Right kidney (tissue), 9 donors: ENCODE data around the gene CCNA2.

Source experiments
- DNase-seq: peaks from one replicate; pipeline ENCODE4 v3.0.0-alpha.2; 2016
- long read RNA-seq, 8 donors: transcript quantifications; one replicate each; lab custom pipeline, GENCODE V29; 2026

Gene CCNA2
- long read RNA-seq, donor 1, transcript CCNA2-201 (8 exons, 2,797 nt): major isoform, 8 of 8 reads
- long read RNA-seq, donor 1, partial matches to known transcripts: 0 of 8 reads
- long read RNA-seq, donor 1, other reads (novel, unspliced or antisense): 0 of 8 reads
- long read RNA-seq, donor 2, transcript CCNA2-201 (8 exons, 2,797 nt): major isoform, 11 of 17 reads
- long read RNA-seq, donor 2, partial matches to known transcripts: 6 of 17 reads
- long read RNA-seq, donor 2, other reads (novel, unspliced or antisense): 0 of 17 reads
- long read RNA-seq, donor 3, transcript CCNA2-201 (8 exons, 2,797 nt): major isoform, 8 of 29 reads
- long read RNA-seq, donor 3, partial matches to known transcripts: 15 of 29 reads
- long read RNA-seq, donor 3, other reads (novel, unspliced or antisense): 6 of 29 reads
- long read RNA-seq, donor 4, transcript CCNA2-201 (8 exons, 2,797 nt): major isoform, 6 of 12 reads
- long read RNA-seq, donor 4, partial matches to known transcripts: 6 of 12 reads
- long read RNA-seq, donor 4, other reads (novel, unspliced or antisense): 0 of 12 reads
- long read RNA-seq, donor 5, transcript CCNA2-201 (8 exons, 2,797 nt): major isoform, 15 of 110 reads
- long read RNA-seq, donor 5, partial matches to known transcripts: 63 of 110 reads
- long read RNA-seq, donor 5, other reads (novel, unspliced or antisense): 32 of 110 reads
- long read RNA-seq, donor 6, transcript CCNA2-201 (8 exons, 2,797 nt): major isoform, 10 of 15 reads
- long read RNA-seq, donor 6, partial matches to known transcripts: 5 of 15 reads
- long read RNA-seq, donor 6, other reads (novel, unspliced or antisense): 0 of 15 reads
- long read RNA-seq, donor 7, transcript CCNA2-201 (8 exons, 2,797 nt): major isoform, 12 of 44 reads
- long read RNA-seq, donor 7, partial matches to known transcripts: 32 of 44 reads
- long read RNA-seq, donor 7, other reads (novel, unspliced or antisense): 0 of 44 reads
- long read RNA-seq, donor 8, transcript CCNA2-201 (8 exons, 2,797 nt): major isoform, 9 of 9 reads
- long read RNA-seq, donor 8, partial matches to known transcripts: 0 of 9 reads
- long read RNA-seq, donor 8, other reads (novel, unspliced or antisense): 0 of 9 reads

DNA sequence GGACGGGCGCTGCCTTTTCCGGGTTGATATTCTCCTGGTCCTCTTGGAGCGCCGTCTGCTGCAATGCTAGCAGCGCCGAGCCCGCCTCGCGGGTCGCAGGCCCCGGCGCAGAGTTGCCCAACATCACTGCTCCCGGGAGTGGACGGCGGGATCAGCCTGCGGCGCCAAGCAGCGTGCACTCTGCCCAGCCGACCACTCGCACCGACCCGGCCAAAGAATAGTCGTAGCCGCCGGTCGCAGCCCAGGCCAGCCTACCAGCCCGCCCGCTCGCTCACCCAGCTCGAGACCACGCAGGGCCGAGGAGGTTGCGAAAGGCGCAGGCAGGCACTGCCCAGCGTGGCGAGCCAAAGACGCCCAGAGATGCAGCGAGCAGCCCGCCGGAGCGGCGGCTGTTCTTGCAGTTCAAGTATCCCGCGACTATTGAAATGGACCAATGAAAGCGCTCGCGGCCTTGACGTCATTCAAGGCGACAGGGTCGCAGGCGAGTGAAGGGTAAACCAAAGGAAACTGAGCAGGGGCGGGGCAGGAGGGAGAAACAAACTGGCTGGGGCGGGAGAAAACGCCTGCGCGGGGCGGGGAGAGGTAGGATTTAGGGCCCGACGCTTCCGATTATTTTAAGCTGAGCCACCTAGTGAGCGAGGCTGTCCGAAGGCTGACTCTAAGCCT lies at the start of gene CCNA2:
Gene CCNA2, minus strand, starts transcription at position 379 of the 666 bp plus-strand sequence. Its CDS starts 255 bp downstream, at position 124.
- peak; percentile 80 for DNase-seq

DNA sequence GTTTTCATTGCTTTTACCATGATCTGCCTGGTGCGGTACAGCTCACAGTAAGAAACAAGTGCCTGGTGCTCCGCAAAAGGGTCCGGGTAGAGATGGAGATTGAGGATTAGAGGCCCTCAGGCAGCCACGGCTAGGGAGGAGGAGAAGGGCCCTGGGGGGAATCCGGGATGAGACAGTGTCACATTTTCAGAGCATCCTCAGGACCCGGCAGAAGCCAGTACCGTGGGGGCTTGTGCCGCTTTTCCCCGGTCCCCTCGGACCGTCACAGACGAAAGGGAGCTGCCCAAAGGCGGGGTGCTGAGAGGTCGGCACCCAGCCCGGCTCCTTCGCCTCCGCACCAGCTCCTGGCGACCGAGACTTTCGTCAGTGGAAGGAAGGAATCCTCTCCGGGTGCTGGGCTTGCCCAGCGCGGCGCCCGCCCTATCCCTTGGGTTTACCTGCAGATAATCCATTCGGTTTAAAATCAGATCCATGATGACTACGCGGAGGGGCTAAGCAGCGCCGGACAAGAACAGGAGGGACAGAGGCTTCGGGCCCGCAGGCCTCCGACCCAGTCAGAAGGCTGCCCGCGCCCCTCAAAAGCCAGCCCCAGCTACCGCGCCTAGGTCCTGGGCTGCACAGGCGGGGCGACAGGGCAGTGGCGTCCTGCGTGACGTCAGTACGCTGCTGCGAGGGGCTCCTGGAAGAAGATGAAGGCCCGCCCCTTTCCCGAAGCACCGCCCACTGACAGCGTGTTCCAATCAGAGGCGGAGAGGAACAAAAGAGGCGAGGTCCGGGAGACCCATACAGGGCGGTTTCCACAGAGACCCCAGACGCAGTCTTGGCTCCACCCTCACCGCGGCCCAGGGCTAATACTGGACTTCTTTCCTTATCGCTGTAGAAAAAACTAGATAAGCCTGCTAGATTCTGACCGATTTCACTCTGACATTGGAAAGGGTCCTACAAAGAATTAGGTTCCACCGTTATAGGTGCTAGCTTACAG lies 46.4 kb upstream of the CCNA2 start, which contains the start of gene BBS7:
Gene BBS7, minus strand, starts transcription at position 634 of the 982 bp plus-strand sequence. Its CDS starts 161 bp downstream, at position 473.
- DNase-seq: peak; percentile 96

DNA sequence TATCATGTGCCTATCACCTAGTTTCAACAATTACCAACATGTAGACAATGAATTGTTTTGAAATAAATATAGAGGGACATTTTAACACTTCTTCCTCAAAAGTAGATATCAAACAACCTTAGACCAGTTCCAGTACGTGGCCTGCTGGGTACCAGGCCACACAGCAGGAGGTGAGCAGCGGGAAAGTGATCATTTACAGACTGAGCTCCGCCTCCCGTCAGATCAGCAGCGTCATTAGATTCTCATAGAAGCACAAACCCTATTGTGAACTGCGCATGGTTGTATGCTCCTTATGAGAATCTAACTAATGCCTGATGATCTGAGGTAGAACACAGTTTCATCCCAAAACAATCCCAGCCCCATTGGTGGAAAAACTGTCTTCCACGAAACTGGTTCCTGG lies 40.1 kb upstream of the CCNA2 start:
- no peak for DNase-seq

DNA sequence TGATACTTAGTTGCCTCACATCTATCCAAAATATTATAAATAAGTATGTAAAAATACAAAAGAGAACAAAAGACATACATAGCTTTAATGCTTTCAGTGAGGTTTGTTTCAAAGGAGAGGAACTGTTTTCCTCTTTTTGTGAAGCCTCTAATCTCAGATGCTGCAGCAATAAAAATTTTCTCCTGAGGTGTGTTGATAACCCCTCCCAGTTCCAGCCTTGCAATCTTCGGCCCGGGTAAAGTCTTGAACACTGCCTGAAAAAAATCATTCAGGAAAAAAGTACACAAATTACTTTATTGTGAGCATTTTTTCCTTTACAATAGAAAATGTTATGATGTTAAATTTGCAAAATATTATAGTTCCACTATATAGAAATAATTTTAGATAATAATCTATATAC lies 37.7 kb upstream of the CCNA2 start:
- no peak for DNase-seq

DNA sequence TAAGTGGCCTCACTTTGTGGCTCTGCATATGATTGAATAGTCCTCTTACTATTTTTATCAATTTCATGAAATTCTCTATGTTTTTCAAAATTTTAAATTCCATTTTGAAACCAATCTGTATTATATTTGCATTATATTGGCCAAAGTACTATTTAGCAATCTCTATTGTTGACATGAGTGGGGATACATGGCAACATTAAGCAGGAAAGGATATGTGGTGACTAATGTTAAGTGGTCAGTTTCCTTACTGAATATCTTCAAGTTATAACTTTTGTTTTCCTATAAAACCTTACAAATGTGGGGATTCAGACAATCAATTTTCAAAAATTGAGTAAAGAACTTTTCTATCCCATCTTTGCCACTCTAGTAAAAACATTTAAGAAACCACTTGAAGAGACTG lies 36.4 kb upstream of the CCNA2 start:
- DNase-seq: no peak

DNA sequence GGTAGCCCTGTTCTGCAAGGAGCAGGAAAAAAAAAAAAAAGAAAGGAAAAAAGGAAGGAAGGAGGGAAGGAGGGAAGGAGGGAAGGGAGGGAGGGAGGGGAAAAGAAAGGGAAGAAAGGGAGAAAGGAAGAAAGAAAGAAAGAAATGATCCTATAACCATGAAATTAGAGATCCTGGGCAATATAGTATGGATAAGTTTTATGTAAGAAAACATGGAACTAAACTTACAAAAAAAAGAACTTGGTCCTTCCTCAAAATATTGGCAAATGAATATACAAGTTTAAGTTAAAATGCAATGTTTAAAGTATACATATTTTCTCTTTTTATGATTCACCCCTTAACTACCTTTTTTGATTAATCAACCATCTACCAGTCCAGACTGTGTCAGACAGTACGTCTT lies 27.7 kb upstream of the CCNA2 start:
- DNase-seq: no peak

DNA sequence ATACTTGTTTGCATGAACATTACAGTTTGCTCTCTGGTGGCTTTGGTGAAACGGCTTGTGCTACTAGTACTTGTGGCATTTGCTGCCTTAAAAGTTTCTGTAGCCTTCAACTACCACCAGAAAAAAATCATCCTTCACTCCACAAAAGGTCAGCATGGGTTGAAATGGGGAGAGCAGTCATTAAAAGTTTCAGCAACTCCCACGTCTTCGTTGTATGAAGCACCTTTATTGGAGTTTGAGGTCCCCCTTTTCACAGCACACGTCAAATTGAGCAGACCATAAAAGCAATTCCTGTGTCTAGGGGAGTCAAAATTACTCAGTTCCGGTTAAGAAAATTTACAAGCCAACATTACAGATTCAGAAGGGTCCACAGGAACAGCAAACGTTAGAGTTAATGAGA lies 23.0 kb upstream of the CCNA2 start:
- DNase-seq: no peak

DNA sequence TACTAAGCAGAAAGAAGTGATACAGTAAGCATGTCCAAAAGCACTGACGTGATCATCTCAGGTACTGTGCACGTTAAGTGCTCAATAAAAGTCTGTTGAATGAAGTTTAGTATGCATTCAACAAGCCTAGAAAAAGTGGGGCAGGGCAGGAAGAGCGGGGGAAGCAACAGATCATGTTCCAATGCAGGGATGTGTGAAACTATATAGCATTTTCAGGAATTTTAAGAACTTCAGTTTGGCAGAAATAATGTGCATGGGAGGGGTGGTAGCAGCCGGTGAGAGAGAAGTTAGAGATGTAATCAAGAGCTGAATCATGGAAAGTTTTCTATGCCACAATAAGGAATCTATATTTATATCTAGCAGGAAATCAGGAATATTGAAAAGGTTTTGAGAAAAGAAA lies 19.2 kb upstream of the CCNA2 start:
- no peak for DNase-seq

DNA sequence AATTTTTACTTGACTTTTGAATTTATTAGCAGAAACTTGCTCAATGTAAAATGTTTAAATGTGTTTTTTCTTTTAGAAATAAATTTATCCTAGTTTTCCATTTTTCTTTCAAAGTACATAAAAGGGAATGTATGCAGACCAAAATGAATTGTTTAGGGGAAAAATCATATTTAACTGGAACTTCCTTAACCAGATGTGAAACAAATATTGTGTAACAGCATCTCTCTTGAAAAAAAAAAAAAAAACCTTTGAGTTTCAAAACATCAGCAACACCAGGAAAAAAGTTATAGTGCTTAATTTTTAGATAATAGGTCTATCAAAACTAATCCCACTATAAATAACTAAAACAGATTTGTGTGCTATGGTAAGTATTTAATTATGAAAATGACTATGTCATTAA lies 14.5 kb upstream of the CCNA2 start:
- DNase-seq: no peak

DNA sequence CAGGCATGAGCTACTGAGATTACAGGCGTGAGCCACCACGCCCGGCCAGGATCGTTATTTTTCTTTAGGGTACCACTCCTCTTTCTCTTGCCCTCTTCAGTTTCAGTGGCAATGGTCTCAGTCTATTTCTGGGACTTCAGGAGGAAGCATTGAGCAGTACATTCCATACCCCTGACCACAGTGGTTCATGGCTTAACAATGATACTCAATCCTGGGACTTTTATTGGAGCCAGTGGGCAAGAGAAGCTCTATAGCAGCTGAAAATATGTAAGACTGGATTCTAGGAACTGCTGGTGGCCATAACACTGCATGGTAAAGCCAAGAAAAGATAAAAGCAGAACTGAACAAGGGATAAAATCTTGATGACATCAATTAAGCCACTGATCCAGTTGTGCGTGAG lies 5.8 kb upstream of the CCNA2 start:
- DNase-seq: no peak

DNA sequence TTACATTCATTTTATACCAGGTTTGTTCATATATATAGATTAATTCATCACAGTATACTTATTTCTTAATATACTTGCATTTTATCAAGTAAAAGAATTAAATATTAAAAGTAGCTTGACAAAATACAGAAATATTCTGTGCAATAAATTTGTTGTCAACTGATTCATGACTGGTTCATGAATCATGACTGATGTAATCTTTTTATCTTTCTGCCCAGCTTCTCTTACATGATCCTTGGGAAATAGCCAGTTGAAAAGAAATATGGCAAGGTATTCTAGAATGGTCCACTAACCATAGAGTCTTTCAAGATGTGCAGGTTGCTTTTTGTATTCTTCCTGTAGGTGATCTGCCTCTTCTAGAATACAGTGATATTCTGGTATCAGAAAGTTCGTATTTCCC lies 4.2 kb upstream of the CCNA2 start:
- no peak for DNase-seq

DNA sequence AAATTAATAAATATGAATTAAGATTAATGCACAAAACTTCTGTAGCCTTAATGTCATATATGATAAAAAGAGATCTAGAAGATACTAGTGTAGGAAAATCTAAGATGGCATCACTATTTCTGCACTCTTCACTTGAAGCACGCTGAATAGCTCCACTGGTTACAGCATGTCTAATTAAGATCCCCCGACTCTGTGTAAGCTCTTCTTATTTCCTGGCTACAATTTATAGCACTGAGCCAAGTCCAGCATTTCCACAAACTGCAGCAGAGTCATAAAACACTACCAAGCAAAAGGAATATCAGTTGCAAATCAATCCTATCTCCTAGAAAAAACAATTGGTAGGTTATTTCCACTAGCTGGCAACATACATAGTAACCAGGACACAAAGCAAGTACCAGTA lies 1.3 kb upstream of the CCNA2 start:
- DNase-seq: no peak

DNA sequence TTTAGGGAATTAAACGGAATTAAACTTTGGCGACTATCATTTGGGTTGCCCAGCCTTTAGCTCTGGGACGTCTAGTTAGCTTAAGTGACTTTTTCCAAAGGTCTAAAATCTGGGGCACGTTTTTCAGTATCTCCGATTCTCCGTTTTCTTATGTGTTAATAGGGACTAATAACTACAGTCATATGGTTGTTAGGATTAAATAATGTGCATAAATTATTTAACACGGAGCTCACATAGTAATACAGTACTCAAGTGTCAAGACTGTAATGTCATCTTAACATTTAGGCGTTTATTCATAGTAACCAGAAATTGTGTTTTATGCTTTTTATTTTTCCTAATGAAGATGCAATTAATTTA lies 466 bp upstream of the CCNA2 start:
- DNase-seq: no peak

DNA sequence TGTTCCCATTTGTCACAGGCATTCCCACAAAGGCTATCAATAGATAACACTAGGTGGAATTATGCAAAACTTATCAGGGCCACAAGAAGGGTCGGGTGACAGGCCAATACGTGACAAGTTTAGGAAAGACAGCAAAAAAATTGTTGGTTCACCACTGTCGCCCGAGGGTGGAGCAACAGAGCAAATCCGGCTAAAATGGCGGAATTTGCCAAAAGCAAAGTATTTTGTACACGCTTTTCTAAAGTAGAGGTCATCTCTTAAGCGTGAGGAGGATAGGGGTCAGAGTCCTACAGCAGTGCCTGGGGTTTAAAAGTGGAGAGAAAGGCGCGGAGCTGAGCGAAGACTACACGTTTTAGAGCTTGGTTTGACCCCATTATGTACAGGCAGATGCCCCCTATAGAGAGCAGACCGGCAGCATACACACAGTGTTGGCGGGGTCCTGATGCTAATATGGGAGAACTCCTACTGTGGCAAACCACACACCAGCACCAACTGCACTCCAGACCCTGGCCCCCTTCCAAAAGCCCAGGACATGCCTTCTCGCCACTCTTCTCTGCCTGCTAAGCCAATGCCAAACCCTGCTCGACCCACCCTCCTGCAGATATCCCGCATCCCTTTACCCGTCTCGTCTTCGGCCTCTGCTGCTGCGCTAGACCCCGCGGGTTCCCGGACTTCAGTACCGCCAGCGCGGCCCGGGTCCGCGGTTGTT lies 733 bp downstream of the CCNA2 start:
- no peak for DNase-seq

DNA sequence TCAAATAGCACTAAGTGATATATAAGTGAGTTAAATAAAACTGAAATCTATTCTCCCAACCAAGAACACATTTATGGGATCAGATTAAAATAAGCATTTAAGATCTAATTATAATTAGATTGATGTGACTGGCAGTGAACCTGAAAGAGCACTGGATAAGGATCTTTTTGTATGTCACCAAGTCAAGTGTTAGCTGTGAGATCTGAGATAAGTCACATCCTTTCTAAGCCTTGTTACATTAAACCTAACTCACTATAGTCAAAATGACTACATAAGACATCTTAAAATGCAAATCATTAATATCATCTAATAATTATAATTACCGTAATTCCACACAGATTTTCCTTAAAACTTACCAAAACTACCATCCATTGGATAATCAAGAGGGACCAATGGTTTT lies 1.6 kb downstream of the CCNA2 start:
- DNase-seq: no peak

DNA sequence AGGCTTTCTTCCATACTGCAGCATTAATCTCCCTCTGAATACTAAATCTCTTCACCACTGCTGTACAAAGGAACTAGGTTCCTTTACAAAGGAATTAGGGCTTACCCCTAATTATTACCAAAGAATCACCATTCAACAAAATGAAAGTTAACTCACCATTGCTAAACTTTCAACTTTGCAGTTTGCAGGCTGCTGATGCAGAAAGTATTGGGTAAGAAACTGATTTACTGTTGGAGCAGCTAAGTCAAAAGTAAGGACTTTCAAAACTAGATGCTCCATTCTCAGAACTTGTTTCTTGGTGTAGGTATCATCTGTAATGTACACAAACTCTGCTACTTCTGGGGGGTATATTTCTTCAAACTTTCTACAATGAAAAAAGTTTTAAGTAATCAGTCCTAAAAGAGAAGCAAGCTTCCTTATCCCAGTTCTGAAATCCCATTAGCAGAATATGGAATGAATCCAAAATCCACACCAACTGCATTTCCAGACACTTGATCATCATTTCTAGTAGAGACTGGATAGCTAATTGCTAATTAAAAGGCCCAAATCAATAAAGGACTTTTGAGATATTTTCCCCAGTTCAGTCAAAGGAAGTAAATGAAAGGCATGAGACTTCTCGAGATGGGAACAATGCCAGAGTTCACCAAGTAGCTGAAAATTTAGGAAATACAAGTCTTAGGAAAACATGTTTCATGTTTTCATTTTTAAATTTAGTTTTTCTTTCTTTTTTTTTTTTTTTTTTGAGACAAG lies 4.3 kb downstream of the CCNA2 start:
- DNase-seq: no peak

DNA sequence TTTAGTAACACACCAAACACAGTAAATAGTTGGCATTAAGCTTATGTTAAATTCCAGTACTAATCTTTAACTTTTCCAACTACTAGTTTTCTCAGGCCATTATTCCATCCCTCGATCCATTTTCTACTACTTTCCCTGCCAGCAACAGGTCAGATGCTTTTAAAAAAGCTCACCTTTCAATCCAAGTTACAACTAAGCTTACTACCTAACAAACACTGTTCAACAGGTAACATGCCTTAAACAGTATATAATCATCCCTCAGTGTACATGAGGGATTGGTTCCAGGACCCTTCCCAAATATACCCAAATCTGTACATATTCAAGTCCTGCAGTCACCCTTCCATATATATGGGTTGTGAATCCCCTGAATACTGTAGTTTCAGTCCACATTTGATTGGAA lies 5.5 kb downstream of the CCNA2 start:
- DNase-seq: no peak

DNA sequence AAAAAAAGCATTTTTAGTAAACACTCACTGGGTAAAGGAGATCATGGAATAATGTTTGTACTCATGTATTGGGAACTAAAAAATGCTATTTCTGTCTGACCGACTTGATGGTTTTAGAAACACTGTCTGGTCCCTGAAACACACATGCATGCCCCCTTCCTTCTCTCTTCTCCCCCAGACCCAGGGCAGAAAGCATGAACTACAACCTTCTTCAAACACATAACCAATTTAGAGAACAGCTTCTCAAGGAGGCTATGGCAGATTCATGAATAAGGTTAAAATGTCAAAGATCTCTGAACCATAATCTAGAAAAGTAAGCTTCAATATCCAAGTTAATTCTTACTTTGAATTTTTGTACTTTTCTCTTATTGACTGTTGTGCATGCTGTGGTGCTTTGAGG lies 6.0 kb downstream of the CCNA2 start:
- no peak for DNase-seq

DNA sequence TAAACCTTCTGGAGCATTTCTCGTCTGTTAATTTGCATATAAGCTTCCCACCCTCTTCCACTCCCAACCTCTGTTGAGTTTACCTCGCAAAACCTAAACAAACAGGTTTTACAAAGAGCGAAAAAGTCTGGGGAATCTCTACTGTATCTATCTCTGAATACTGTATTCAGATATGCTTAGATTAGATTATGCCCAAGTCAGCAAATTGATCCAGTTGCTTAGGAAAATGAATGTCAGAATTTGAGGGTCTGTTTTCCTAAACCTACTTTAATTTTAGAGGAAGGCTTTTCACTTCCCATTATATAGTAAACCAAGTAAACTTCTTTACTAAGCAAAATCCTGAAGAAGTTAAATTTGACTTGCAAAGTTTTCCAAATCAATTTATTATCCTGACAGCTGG lies 6.7 kb downstream of the CCNA2 start:
- DNase-seq: no peak

DNA sequence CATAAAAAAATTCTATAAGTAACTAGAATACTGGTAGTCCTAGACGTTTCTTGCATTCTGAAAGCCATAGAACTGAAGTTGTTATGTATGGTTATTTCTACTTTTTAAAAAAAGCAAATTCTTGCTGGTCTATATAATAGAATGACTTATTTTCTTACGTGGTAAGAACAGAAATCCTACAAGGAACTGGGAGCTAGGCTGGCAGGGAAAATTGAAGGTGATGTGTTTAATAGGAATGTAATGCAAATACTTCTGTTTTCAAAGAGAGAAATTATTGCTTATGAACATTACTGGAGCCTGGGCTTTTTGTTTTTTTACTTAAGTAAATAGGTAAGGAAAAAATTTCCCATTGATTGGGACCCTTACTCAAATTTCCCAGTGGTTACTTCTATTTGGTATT lies 8.9 kb downstream of the CCNA2 start:
- DNase-seq: no peak
